GM21723 (cell line): ENCODE results near the gene RAET1G.
"Not testable (repeated sequence)": the region's sequence is repeated elsewhere in the genome, so short reads cannot be mapped to it uniquely, and the experiment has no call there.

Experiments
- ATAC-seq: cut with Tn5 transposase; IDR thresholded peaks from one replicate; pipeline ENCODE4 v1.9.1; 2021; ENCODE audit warnings: mild to moderate bottlenecking, moderate library complexity; ENCODE audit not compliant: unreplicated experiment

Gene RAET1G

DNA sequence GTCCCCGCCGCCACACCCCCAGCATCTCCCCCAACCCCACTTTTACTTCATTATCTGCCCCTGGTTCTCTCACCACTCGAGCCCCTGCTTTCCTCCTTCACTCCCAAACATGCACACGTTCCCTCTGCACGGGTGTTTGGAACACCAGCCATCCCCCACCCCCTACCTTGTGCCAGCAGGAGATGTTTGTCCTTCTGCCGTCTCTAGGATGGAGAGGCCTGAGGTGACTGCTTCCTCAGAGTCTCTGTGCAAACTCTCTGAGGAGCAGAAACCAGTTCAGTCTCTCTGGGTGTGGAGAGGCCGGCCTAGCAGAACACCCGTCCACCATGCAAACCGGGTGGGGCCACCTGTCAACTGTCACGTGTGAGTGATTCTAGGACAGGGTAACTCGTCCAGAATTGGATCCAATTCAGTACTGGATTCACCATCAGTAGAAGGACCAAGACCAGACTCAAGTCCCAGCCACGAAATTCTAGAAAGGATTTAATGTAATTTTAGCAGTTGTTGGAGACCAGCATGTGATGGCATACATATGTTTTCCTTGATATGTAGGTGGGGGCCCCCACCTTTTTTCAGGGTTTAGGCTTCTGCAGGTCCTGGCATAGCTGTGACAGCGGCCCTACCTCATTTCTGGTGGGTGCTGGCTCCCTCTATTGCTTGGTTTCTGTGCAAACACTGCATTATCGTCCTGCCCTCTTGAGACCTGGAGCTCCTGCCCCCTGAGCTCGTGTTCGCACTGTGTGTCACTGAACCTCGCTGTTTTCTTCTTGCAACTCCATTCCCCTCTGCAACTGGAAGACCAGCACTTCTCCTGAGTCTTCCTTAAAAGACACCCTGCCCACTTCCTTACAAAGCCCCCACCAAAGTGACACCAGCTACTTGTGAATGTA, 24.8 kb downstream of the RAET1G start, which contains the start of gene RAET1E:
TSS of gene RAET1E (minus strand) at position 259 of the 890 bp plus-strand sequence. CDS start 7,212 bp downstream, outside the sequence.
- ATAC-seq: no peak

DNA sequence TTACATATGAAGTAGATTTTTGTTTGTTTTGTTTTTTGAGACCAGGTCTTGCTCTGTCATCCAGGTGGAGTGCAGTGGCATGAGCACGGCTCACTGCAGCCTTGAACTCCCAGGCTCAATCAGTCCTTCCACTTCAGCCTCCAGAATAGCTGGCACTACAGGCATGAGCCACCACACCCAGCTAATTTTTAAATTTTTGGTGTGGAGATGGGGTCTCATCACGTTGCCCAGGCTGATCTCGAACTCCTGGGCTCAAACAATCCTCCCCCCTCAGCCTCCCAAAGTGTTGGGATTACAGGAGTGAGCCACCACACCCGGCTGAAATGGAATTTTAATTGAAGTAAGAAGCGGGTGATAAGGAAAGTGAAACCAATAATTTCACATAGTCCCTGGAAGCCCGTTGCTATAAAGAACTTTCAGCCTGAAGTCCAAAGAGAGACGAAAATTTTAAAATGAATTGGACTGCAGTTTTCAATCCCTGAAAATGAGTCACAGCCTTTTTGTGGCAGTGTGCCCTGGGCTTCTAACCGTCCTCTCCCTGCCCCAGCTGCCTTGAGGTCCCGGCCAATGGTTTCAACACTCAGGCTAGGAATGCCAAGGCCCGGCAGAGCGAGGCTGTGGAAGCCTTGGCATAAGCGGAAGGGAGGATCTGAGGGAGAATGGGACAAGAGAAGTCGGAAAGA, 25.8 kb downstream of the RAET1G start:
- ATAC-seq: no peak

DNA sequence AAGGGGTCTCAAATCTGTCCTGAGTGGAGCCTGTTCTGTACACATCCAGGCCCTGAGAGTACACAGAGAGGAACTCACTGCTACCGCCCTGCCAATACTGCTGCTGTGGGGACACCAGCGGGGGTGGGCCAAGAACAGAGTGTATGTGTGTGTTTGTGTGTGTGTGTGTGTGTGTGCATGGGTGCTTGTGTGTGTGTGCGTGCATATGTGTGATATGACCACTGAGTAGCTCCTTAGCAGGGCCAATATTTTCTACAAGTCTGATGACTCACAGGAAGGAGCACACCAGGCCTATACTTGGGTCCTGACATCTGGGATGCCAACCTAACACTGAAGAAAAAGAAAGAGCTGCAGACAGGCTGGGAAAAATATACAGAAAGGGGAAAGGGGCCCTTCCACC, 26.4 kb downstream of the RAET1G start:
- no peak for ATAC-seq

GRCh38 chr6:149895833-149896271, 27.1 kb downstream of the RAET1G start:
- no peak for ATAC-seq

DNA sequence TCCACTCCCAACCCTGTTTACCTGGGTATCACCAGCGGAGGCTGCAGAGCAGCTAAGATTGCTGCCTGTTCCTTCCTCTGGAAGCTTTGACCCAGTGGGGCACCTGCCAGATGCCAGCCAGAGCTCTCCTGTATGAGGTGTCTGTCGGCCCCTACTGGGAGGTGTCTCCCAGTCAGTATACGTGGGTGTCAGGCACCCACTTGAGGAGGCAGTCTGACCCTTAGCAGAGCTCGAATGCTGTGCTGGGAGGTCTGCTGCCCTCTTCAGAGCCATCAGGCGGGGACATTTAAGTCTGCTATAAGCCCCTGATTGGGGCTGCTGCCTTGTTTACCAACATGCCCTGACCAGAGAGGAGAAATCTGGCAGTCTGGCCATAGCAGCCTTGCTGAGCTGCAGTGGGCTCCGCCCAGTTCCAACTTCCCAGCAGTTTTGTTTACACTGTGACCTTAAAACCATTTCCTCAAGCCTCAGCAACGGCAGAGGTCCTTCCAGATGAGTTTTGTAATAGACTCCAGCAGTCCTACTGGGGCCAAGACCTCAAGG, 27.8 kb downstream of the RAET1G start:
- no peak for ATAC-seq

DNA sequence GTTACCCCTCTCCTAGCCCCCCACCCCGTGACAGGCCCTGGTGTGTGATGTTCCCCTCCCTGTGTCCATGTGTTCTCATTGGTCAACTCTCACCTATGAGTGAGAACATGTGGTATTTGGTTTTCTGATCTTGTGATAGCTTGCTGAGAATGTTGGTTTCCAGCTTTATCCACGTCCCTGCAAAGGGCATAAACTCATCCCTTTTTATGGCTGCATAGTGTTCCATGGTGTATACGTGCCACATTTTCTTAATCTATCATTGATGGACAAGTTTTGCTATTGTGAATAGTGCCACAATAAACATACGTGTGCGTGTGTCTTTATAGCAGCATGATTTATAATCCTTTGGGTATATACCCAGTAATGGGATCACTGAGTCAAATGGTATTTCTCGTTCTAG, 31.1 kb downstream of the RAET1G start:
- not testable (repeated sequence) for ATAC-seq

- no peak for ATAC-seq
Observed at GRCh38 chr6:149891259-149891658, 31.7 kb downstream of the RAET1G start.

- ATAC-seq: no peak
Observed at GRCh38 chr6:149890629-149891045, 32.3 kb downstream of the RAET1G start.

- ATAC-seq: no peak
Observed at GRCh38 chr6:149889326-149889725, 33.6 kb downstream of the RAET1G start.

- no peak for ATAC-seq
Observed at GRCh38 chr6:149888659-149889058, 34.3 kb downstream of the RAET1G start.

GRCh38 chr6:149888093-149888492, 34.8 kb downstream of the RAET1G start:
- no peak for ATAC-seq

DNA sequence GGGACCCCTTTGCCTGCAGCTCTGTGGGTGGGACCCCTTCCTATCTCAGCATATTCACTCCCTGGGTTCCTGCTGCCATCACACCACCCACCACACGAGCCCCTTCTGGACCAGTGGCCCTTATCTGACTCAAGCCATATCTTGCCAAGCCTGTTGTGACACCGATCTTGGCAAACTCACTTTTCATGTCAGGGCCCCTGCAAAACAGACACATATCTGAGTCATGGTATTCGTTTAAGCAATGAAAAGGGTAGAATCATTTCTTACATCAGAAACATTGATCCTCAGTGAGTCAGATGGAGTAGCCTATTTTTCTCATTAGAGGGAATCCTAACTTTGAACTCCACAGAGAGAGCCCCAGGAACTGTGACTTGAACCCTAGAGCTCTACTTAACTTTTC, 35.6 kb downstream of the RAET1G start:
- no peak for ATAC-seq

DNA sequence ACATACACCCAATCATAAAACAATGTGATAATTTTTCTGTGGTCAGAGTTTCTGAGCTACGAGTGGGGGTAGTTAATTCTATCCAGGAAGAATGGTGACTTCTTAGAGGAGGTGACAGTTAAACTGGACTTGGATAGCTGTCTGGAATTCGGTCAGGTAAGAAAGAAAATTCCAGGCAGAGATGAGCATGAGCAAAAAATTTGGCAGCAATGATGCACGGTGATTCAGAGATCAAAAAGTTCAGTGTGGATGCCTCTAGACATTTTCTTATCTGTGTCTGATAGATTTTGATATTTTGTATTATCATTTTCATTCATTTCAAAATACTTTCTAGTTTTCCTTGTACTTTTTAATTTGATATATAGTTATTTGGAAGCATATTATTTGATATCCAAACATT, 37.0 kb downstream of the RAET1G start:
- no peak for ATAC-seq

- ATAC-seq: no peak
Observed at GRCh38 chr6:149884617-149885016, 38.3 kb downstream of the RAET1G start.

DNA sequence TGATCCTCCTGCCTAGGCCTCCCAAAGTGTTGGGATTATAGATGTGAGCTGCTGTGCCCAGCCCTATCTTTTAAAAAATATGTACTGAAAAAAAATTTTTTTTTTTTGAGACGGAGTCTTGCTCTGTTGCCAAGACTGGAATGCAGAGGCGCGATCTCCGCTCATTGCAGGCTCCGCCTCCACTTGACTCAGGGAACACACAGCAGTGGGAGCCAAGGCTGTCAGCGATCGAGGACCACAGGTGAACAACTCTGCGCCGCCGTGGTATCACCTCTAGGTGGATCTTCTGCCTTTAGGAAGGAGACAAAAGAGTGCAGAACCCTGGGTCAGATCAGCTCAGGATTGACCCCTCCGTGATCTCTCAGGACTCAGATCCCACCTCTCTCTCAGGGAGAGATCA, 38.7 kb downstream of the RAET1G start:
- no peak for ATAC-seq

GRCh38 chr6:149881860-149882259, 41.1 kb downstream of the RAET1G start:
- ATAC-seq: no peak

DNA sequence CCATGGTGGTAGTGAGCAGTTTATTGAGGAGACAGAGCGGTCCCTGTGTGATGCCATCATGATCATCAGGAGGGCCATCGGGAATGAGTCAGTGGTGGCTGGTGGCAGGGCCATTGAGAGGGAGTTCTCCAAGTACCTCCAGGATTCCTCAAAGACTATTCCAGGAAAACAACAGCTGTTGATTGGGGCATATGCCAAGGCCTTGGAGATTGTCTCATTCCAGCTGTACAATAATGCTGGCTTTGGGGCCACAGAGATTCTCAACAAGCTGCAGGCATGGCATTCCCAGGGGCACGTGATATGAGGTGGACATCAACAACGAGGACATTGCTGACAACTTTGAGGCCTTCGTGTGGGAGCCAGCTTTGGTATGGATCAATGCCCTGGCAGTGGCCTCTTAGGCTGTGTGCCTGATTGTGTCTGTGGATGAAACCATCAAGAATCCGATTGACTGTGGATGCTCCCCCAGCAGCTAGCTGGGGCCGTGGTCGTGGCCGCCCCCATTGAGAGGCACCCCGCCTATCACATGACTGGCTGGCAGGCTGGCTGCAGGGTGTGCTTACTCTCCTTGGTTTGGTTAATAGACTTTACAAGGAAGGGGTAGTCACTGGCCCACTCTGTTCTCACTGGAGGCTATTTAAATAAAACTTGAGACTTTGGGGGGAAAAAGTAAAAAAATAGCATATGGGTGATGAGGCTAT, 41.7 kb downstream of the RAET1G start:
- ATAC-seq: no peak

- ATAC-seq: no peak
Observed at GRCh38 chr6:149877659-149878058, 45.3 kb downstream of the RAET1G start.

- no peak for ATAC-seq
Observed at GRCh38 chr6:149876241-149876933, 46.5 kb downstream of the RAET1G start.

DNA sequence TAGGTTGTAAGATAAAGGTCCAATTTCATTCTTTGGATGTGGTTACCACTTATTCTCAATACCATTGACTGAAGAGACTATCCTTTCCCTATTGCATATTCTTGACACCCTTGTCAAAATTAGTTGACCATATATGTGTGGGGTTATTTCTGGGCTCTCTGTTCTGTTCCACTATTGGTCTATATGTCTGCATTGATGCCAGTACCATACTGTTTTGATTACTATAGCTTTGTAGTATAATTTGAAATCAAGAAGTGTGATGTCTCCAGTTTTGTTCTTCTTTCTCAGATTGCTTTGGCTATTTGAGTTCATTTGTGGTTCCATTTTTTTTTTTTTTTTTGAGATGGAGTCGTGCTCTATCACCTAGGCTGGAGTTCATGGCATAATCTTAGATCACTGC, 50.7 kb downstream of the RAET1G start:
- no peak for ATAC-seq

DNA sequence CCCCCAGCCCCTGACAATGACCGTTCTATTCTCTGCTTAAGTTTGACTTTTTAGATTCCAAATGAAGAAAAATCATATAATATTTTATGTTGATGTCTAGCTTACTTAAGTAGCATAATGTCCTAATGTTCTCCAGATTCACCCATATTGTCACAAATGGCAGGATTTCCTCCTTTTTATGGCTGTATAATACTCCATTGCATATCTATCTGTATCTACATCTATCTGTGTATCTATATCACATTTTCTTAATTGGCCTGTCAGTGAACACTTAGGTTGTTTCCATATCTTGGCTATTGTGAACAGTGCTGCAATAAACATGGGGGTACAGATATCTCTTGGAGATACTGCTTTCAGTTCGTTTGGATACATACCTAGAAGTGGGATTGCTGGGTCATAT, 51.7 kb downstream of the RAET1G start:
- ATAC-seq: no peak
